Liver (tissue), 9 donors: ENCODE measurements around the gene OR52H1. TPM values are rescaled to one million over a fixed set of nuclear protein-coding genes. Genes with fewer than 3 reads are reported as not detected.

Experiments
- DNase-seq: peaks from one replicate; pipeline ENCODE4 v3.0.0-alpha.2; 2017; ENCODE audit warnings: low spot score
- H3K27ac ChIP-seq, 2 donors: one replicate each; pipeline ENCODE4 v1.7.0; 2013; ENCODE audit warnings: inconsistent platforms in 2 of 2, low read length in 2 of 2, control low read depth in 1 of 2, low read depth in 1 of 2, mild to moderate bottlenecking in 1 of 2
- H3K27me3 ChIP-seq, 4 donors: one replicate each; pipeline versions ENCODE4 v1.6.1 to v1.7.0; 2013; ENCODE audit warnings: low read length in 3 of 4, inconsistent platforms in 1 of 4, mild to moderate bottlenecking in 1 of 4, moderate library complexity in 1 of 4; ENCODE audit not compliant: control insufficient read depth in 4 of 4, insufficient read depth in 4 of 4
- H3K36me3 ChIP-seq, 4 donors: one replicate each; pipeline versions ENCODE4 v1.6.1 to v1.7.0; 2013; ENCODE audit warnings: low read length in 3 of 4, mild to moderate bottlenecking in 3 of 4, low read depth in 1 of 4, moderate library complexity in 1 of 4; ENCODE audit not compliant: control insufficient read depth in 4 of 4, insufficient read depth in 3 of 4
- H3K4me1 ChIP-seq, 4 donors: one replicate each; pipeline versions ENCODE4 v1.6.1 to v1.7.0; 2013; ENCODE audit warnings: low read length in 3 of 4, mild to moderate bottlenecking in 3 of 4, moderate library complexity in 1 of 4; ENCODE audit not compliant: control insufficient read depth in 4 of 4, insufficient read depth in 4 of 4
- H3K4me3 ChIP-seq, 3 donors: one replicate each; pipeline versions ENCODE4 v1.6.1 to v1.7.0; 2013; ENCODE audit warnings: low read length in 3 of 3, control low read depth in 1 of 3, low read depth in 1 of 3, mild to moderate bottlenecking in 1 of 3
- H3K9ac ChIP-seq, 2 donors: one replicate each; pipeline ENCODE4 v1.7.0; 2013; ENCODE audit warnings: low read length in 2 of 2, mild to moderate bottlenecking in 2 of 2, moderate library complexity in 2 of 2, control low read depth in 1 of 2, low read depth in 1 of 2
- H3K9me3 ChIP-seq, 4 donors: one replicate each; pipeline versions ENCODE4 v1.6.1 to v1.7.0; 2013; ENCODE audit warnings: low read length in 3 of 4; ENCODE audit not compliant: control insufficient read depth in 4 of 4
- ATF3 ChIP-seq: IDR thresholded peaks from 2 replicates; pipeline ENCODE4 v1.6.1; 2016; ENCODE audit warnings: antibody characterized with exemption
- CTCF ChIP-seq: fragments of 150-350 bp; IDR thresholded peaks from 2 replicates; pipeline ENCODE4 v1.5.1; 2017; ENCODE audit warnings: improper control_type of control experiment, low read depth, low read length; ENCODE audit not compliant: missing input control
- EGR1 ChIP-seq, 2 donors: IDR thresholded peaks; 2 replicates each; pipeline ENCODE4 v1.6.1; 2016 to 2018; ENCODE audit warnings: antibody characterized with exemption in 2 of 2, low read depth in 2 of 2
- FOXA1 ChIP-seq: IDR thresholded peaks from 2 replicates; pipeline ENCODE4 v1.6.1; 2016; ENCODE audit warnings: antibody characterized with exemption
- FOXA2 ChIP-seq: IDR thresholded peaks from 2 replicates; pipeline ENCODE4 v1.6.1; 2016; ENCODE audit warnings: antibody characterized with exemption
- GABPA ChIP-seq, 2 donors: IDR thresholded peaks in 1 of 2; conservative IDR thresholded peaks in 1 of 2; 2 replicates each; pipeline ENCODE4 v1.6.1; 2016; ENCODE audit warnings: antibody characterized with exemption in 2 of 2, mild to moderate bottlenecking in 1 of 2, moderate library complexity in 1 of 2
- HNF4A ChIP-seq, 2 donors: conservative IDR thresholded peaks; 2 replicates each; pipeline ENCODE4 v1.6.1; 2016; ENCODE audit warnings: antibody characterized with exemption in 2 of 2, mild to moderate bottlenecking in 2 of 2
- HNF4G ChIP-seq: IDR thresholded peaks from 2 replicates; pipeline ENCODE4 v1.6.1; 2016; ENCODE audit warnings: antibody characterized with exemption
- JUND ChIP-seq, 2 donors: IDR thresholded peaks; 2 replicates each; pipeline ENCODE4 v1.6.1; 2016; ENCODE audit warnings: antibody characterized with exemption in 2 of 2
- MAX ChIP-seq: IDR thresholded peaks from 2 replicates; pipeline ENCODE4 v1.6.1; 2016; ENCODE audit warnings: antibody characterized with exemption
- NR2F2 ChIP-seq: IDR thresholded peaks from 2 replicates; pipeline ENCODE4 v1.6.1; 2016; ENCODE audit warnings: antibody characterized with exemption
- RAD21 ChIP-seq, 2 donors: IDR thresholded peaks; 2 replicates each; pipeline ENCODE4 v1.6.1; 2016; ENCODE audit warnings: antibody characterized with exemption in 2 of 2, mild to moderate bottlenecking in 2 of 2
- RXRA ChIP-seq, 2 donors: IDR thresholded peaks; 2 replicates each; pipeline ENCODE4 v1.6.1; 2017 to 2018; ENCODE audit warnings: antibody characterized with exemption in 2 of 2, mild to moderate bottlenecking in 1 of 2
- SP1 ChIP-seq: IDR thresholded peaks from 2 replicates; pipeline ENCODE4 v1.6.1; 2018; ENCODE audit warnings: antibody characterized with exemption, mild to moderate bottlenecking
- TAF1 ChIP-seq: conservative IDR thresholded peaks from 2 replicates; pipeline ENCODE4 v1.6.1; 2016; ENCODE audit warnings: antibody characterized with exemption, mild to moderate bottlenecking
- YY1 ChIP-seq: IDR thresholded peaks from 2 replicates; pipeline ENCODE4 v1.6.1; 2016; ENCODE audit warnings: antibody characterized with exemption, mild to moderate bottlenecking
- ZBTB33 ChIP-seq: IDR thresholded peaks from 2 replicates; pipeline ENCODE4 v1.6.1; 2016; ENCODE audit warnings: antibody characterized with exemption
- WGBS: extraction: QIAGEN DNeasy Blood & Tissue Kit; methylation state at CpG from one replicate; pipeline ENCODE4 v1.1.7; 2013; 5-methylcytosine and 5-hydroxymethylcytosine counted together
- polyA plus RNA-seq, 2 donors: library from polyadenylated mRNA; stranded (reverse) in 1 of 2; unstranded in 1 of 2; fragments of 200-250 nt in 1 of 2; fragments of >200 nt in 1 of 2; fragmentation: Nextera tagmentation in 1 of 2; extraction: Ambion mirVana in 1 of 2; gene quantifications; one replicate each; pipeline versions ENCODE4 v1.2.1 to v1.2.3, GENCODE V29; 2013 to 2015
- total RNA-seq, 2 donors: library from RNA; depleted of rRNA; stranded (reverse); fragments of >200 nt; gene quantifications; one replicate each; pipeline ENCODE4 v1.2.3, GENCODE V29; 2014
- donor health status: healthy.
- donor health status: healthy.
- donor health status: healthy.
- donor health status: healthy.
- donor health status: healthy.

OR52H1 gene
- total and polyA plus RNA-seq, 4 donors = 0.14 to 0.33 TPM; not detected in 2

GRCh38 chr11:5597953-5598352, 49.6 kb upstream of the OR52H1 start:
- peaks cover 0 to 11% (median 6%) of the 10 kb centered on the region in 4 donors for H3K4me1 ChIP-seq
- H3K9ac ChIP-seq = no peak overlapping the region
- H3K4me3 ChIP-seq = no peak overlapping the region
- H3K36me3 ChIP-seq = no peaks in the 10 kb centered on the region
- 90% methylated on average over 3 of the region's 3 CpGs for WGBS
- H3K27me3 ChIP-seq = no peaks in the 10 kb centered on the region
- no peaks in the 10 kb centered on the region for H3K9me3 ChIP-seq
- no peak for DNase-seq
- H3K27ac ChIP-seq = no peak overlapping the region
- TF ChIP-seq EGR1 (IDR thresholded peaks at IDR 0.05; ENCODE audit: low read depth in 2 of 2) = no peak
- TF ChIP-seq ATF3 = no peak
- no peak for TF ChIP-seq HNF4A (conservative IDR thresholded peaks at IDR 0.05)
- TF ChIP-seq MAX = no peak
- no peak for TF ChIP-seq ZBTB33
- TF ChIP-seq NR2F2 = no peak
- TF ChIP-seq YY1 = no peak
- no peak for TF ChIP-seq GABPA (IDR thresholded peaks at IDR 0.05 in 1 of 2, conservative IDR thresholded peaks at IDR 0.05 in 1 of 2)
- no peak for TF ChIP-seq RAD21 (IDR thresholded peaks at IDR 0.05)
- no peak for TF ChIP-seq FOXA1
- no peak for TF ChIP-seq JUND (IDR thresholded peaks at IDR 0.05)
- TF ChIP-seq SP1 = no peak
- TF ChIP-seq CTCF = no peak
- TF ChIP-seq TAF1 = no peak
- no peak for TF ChIP-seq HNF4G

- no peak within 1 kb of the TSS for H3K27ac ChIP-seq
- H3K27me3 ChIP-seq = no peaks in the 10 kb centered on the region
- no peaks in the 10 kb centered on the region for H3K36me3 ChIP-seq
- H3K9ac ChIP-seq = peak within 1 kb of the TSS; percentile 54 to 72
- H3K9me3 ChIP-seq = no peaks in the 10 kb centered on the region
- peak within 1 kb of the TSS; percentile 53 to 81 (median 64) for H3K4me3 ChIP-seq
- DNase-seq = peak; percentile 58
- WGBS = 7% methylated on average over 20 of the region's 20 CpGs
- peak in 1 of 2 donors; percentile 4 for TF ChIP-seq RAD21 (IDR thresholded peaks at IDR 0.05)
- peak in 1 of 2 donors; percentile 12 for TF ChIP-seq RXRA (IDR thresholded peaks at IDR 0.05)
- no peak for TF ChIP-seq HNF4G
- TF ChIP-seq NR2F2 = no peak
- TF ChIP-seq SP1 = peak; percentile 10
- TF ChIP-seq FOXA2 = no peak
- peak; percentile 29 to 74 for TF ChIP-seq HNF4A (conservative IDR thresholded peaks at IDR 0.05)
- H3K4me1 ChIP-seq = peaks cover 0 to 11% (median 6%) of the 10 kb centered on the region in 4 donors
These were observed 48.4 kb upstream of the OR52H1 start, which contains the start of gene TRIM6 for GRCh38 chr11:5596607-5597201. TRIM6 (plus strand) TSS chr11:5596637; CDS start chr11:5596898, 261 bp downstream.
